ENCODE data around the gene ATP2A2.
"Not testable (repeated sequence)": the region's sequence is repeated elsewhere in the genome, so short reads cannot be mapped to it uniquely, and the experiment has no call there.

The ATP2A2 gene

DNA sequence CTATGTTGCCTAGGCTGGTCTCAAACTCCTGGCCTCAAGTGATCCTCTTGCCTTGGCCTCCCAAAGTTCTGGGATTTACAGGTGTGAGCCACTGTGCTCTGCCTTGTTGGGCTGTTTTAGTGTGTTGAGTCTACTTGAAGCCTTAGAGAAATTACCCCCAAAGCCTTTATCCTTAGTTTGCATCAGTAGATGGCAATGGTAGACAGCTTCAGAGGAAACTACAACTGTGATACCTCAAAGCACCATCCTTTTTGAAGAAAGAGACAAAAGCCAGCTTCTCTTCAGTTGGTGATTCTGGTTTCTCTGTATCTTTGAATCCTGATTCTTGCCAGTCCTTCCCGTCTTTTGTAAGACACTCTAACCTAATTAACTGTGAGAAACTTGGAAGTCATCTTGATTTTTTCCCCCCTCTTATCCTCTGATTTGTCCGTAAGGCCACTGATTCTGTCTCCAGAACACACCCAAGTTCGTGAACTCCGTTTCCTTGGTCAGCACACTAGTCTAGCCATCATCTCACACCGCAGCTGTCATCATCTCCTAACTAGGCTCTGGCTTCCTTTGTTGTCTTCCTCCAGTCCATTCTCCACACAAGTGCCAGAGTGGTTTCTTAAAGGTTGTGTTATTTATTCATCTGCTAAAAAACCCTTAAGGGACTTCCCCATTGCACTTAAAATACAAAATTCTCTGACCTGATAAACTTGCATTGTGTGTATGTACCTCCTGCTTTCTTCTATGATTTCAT, 20.2 kb downstream of the ATP2A2 start:
- no peak for DNase-seq

DNA sequence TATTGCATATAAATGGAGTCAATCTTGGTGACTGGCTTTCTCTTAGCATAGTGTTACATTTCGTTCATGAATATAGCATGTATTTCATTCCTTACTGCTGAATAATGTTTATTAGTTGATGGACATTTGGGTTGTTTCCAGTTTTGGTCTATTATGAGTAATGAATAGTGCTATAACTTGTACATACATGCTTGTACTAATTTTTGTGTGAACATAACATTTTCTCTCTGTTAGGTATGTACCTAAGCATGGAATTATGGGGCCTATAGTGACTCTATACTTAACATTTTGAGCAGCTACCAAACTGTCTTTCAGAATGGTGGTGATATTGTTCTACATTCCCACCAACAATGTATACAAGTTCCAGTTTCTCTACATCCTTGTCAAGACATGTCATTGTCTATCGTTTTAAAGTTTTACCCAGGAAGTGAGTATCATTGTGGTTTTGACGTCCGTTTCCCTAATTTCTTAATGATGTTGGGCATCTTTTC, 23.1 kb downstream of the ATP2A2 start:
- DNase-seq: no peak

DNA sequence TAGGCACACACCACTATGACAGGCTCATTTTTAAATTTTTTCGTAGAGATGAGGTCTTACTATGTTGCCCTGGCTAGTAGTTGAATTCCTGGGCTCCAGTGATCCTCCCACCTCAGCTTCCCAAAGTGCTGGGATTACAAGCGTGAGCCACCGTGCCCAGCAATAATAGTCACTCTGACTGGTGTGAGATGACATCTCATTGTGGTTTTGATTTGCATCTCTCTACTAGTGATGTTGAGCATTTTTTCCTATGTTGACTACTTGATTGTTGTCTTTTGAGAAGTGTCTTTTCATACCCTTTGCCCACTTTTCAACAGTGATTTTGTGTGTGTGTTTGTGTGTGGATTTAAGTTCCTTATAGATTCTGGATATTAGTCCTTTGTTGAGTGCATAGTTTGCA, 26.3 kb downstream of the ATP2A2 start:
- DNase-seq: no peak

DNA sequence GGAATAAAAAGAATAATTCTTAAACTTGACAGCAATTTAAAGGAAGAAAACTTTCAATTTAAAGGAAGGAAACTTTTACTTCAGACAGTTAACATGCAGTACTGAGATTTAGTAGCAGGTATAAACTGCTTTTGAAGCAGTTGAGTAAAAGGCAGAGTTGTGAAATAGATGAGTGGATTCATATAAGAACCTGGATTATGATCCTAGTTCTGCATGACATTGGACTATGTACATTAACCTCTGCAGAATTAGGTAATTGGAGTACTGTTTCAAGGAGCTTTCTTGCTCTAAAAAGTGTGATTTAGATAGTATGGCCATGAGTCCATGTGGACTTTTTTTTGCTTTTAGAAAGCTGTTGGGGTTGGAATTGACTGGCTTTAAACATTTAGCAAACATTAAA, 29.7 kb downstream of the ATP2A2 start:
- no peak for DNase-seq

DNA sequence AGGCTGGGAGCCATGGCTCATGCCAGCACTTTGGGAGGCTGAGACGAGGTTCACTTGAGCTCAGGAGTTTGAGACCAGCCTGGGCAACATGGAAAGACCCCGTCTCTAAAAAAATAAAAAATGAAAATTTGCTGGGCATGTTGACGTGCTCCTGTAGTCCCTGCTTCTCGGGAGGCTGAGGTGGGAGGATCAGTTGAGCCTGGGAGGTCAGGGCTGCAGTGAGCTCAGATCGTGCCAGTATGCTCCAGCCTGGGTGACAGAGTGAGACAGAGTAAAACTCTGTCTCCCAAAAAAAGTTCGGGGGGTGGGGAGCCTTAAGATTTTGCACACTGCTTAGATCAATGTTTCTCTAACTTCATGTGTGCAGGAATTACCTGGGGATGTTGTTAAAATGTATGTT, 30.9 kb downstream of the ATP2A2 start:
- no peak for DNase-seq

DNA sequence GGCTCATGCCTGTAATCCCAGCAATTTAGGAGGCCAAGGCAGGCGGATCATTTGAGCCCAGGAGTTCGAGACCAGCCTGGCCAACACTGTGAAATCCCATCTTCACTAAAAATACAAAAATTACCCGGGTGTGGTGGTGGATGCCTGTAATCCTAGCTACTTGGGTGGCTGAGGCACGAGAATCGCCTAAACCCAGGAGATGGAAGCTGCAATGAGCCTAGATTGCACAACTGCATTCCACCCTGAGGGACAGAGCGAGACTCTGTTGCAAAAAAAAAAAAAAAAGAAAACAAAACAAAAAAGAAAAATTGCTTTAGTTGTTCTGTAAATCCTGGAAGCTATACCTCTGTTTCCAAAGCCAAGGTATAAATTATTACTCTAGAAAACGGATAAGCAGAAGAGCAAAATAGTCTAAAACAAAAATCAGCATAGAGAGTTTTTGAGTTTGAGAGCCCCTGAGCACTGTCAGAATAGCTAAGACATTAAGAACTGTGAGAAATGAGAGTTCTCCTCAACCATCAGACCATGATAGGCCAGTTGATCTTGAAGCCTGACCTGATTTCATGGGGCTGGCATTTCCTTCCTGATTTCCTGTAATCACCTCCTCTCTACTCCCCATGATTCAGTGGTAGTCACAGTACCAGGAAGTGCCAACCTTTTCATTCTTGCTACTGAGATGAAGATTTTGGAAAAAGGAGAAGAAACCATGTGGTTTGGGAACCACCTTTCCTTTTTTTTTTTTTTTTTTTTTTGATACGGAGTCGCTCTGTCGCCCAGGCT, 31.7 kb downstream of the ATP2A2 start:
- DNase-seq: no peak

DNA sequence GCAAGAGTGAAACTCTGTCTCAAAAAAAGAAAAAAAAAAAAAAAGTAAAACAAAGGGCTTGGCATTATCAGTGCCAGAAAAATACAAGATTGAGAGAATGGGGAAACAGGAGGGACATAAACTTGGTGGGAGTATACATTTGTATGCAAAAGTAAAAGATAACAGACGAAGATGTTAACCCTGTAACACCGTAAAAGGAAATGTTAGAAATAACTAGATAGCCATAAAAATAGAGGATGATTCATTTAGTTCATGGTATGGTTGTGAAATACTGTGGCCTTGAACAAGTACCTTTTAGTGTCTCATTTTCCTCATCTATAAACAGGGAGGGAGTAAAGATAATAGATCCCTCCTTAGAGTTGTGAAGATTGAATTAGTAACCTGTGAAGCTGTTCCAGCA, 33.3 kb downstream of the ATP2A2 start:
- DNase-seq: no peak

DNA sequence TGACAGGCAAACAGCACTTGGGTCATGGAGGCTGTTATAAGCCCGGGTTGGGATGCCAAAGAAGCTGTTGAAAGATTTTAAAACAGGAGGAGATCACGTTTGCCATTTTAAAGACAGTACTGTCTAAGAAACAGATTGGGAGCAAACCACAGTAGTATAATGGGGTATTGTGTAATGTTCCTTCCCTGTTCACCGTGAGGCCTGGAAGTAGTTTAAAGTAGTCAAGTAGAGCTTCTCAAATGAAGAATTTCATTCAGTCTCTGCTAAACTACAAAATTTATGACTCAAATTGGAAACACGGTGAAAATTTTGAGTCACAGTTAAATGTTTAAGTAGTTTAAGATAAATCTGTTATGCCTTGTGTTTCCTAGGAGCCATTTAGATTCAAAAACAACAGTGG, 35.8 kb downstream of the ATP2A2 start:
- no peak for DNase-seq

DNA sequence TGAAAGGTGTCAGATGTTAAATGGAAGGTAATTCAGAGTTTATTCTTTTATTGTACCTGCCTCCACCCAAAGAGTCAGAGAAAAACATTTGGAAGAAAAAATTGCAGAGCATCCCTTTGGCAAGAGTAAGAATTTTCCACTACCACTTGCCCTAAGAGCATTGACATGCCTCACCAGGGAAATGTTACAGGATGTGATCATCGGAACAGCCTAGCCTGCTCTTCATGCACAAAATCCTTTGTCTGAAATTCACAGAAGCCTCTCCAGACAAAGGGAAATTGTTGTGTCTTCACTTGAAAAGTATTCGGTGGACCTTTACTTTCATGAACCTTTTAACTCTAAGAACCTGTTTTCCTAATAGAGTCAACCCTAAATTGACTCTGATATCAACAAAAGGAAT, 36.9 kb downstream of the ATP2A2 start:
- no peak for DNase-seq

DNA sequence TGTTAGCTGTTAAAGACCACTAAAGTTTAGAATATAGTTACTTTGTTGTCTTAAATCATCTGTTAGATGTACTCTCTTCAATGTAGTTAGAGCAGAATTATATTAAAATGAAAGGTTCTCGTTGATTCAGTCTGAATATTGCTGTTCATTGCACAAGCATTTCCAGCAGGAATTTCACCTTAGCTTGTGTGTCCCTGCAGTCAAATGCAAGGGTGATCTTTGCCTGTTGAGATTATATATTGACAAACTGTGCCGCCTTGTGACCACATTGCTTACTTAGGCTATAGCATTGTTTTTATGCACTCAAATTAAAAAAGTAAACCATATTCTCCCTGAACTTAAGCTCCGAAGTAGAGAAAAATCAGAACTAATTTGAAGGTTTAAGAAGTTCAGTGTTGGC, 39.5 kb downstream of the ATP2A2 start:
- no peak for DNase-seq

DNA sequence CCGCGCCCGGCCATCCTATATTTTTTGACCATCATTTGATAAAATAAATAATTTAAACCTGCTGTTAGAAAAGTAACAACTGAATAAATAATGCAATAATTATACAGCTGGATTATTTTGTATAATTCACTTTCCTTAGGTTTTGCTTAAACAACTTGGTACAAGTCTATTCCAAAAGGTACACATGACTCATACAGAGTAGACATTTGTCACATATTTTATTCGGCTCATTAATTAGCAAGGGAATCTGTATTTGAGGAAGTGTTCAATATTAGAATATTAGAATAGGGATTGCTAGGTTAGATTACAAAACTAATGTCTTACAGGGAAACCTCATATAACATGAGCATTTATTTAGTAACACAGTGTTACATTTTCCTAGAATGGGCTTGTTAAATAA, 48.7 kb downstream of the ATP2A2 start:
- no peak for DNase-seq

DNA sequence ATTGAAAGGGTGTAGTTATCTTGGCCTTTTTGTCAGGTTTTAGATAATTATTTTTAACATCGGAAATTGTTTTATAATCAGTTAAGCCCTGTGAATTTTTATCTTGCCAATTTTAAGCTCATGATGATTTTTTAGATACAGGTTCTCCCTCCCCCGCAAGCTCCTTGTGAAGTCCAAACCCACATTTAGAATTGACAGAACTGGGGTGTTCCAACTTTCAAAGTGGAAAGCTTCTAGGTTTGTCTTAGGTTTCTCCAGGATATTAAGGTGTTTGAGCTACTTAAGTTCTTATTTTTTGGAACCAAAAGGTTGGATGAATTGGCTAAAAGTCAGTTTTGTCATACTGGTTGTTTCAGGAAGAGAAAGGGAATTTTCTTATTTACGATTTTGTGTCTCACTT, 49.1 kb downstream of the ATP2A2 start:
- no peak for DNase-seq

DNA sequence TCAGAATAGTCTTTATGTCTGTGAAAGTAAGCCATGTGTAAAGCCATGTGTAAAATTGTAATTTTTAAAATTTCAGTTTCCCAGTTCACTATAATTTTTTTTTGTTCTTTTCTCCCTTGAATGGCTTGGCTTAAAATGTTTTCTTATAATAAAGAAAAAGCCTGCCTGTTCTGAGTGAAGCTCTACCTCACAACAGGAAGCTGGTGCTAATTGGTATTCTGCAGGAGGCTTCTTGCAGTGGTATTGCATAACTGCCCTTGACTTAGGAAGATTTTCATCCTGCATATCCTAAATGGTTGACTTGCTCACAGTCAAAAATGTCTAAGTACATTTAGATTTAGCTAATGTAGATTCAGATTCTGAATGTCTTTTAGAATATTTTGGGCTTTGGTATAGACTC, 49.5 kb downstream of the ATP2A2 start:
- no peak for DNase-seq

DNA sequence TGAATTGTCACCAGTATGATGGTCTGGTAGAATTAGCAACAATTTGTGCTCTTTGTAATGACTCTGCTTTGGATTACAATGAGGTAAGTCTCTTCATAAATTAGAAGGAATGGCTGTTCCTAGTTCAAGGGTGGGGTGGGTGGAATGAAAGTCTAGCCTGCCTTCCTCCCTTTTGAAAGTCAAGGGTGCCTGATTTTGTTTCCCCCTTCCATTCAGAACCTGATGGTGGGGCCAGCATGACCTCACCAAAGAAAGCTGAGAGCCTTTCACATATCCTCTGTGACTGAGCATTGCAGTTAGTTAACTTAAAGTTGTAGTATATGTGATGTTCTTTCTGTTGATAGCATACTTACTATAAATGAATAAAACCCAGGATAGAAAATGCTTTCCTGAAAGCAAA, 52.2 kb downstream of the ATP2A2 start:
- no peak for DNase-seq

DNA sequence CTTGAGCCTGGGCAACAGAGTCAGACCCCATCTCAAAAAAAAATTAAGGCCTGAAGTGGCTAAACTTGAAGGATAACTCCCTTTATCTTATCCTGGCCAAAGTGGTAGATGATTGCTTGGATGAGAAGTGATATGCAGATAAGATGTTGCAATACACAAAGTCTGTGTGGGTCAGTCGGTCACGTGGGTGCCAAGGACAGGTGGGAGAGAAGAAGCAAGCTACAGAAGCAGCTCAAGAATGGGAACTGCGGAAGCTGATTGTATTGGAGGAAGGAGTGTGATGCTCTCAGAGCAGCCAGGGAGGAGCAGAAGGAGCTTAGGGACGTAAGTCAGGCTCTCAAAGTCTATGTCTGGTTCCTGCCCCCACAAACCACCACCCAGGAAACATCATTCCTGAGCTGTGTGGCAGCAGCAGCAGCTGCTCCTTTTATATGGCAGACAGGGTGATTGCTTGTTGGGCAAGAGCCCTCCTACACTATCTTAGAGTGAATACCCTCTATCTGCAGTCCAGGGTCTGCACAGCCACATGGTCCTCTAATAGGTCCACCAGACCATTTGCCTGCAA, 54.5 kb downstream of the ATP2A2 start:
- no peak for DNase-seq

DNA sequence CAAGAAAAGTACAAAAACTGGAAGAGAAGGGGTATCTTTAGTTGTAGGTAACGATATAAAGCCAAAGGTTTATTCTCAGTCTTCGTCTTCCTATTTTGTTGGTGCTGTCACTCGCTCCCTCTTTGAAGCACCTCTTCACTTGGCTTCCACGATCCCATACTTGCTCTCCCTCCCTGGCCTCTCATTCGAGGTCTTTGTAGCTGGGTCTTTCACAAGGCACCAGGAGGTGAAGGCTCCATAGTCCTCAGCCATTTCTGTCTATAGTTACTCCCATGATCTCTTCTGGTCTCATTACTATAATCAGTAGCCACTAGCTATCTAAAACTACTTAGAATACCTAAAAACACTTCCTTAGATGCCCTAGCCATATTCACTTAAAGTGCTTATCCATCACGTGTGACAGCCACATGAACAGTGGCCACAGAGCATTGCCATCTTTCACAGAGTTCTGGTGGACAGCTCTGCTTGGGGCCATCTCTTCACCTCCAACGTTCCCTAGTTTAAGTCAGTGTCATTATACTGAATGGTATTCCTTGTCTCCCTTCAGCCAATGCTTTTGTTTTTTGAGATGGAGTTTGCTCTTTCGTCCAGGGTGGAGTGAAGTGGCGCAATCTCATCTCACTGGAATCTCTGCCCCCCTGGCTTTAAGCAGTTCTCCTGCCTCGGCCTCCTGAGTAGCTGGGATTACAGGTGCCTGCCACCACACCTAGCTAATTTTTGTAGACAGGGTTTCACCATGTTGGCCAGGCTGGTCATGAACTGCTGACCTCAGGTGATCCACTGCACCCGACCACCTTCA, 57.1 kb downstream of the ATP2A2 start:
- DNase-seq: no peak

DNA sequence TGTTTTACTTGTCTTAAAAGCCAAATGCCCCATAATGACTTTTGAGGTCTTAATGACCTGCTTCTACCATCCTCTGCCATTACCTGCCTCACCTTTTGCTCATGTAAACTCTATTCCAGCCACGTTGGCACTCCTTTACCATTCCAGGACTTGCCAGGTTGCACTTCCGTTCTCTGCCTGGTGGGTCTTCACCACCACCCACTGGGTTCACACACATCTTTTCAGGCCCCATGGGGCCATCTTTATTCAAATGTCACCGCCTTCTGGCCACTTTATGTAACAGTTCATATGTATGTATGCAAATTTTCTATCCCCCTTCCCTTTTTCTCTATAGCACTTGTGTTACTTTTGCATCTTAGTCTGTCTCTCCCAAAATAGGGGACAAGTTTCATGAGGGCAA, 57.7 kb downstream of the ATP2A2 start:
- no peak for DNase-seq

DNA sequence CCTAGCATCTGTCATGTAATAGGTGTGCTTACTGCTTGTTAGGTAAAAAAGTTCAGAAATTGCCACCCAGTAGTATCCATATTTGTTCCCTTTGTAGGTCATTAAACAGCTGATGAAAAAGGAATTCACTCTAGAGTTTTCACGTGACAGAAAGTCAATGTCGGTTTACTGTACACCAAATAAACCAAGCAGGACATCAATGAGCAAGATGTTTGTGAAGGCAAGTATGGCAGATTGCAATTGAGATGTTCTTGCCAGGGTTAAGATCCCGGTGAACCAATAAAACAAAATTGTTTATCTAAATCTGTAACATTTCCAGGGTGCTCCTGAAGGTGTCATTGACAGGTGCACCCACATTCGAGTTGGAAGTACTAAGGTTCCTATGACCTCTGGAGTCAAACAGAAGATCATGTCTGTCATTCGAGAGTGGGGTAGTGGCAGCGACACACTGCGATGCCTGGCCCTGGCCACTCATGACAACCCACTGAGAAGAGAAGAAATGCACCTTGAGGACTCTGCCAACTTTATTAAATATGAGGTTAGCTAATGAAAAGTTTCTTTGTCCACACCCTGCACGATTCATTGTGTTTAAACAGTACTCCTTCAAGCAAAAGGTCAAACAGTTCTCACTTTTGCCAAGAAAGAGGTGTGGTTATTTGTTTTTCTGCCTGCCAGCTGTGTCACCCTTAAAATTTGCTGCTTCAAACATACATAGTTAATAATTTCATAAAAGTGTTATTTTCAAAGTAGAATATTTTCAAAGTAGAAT, 58.3 kb downstream of the ATP2A2 start:
- no peak for DNase-seq

DNA sequence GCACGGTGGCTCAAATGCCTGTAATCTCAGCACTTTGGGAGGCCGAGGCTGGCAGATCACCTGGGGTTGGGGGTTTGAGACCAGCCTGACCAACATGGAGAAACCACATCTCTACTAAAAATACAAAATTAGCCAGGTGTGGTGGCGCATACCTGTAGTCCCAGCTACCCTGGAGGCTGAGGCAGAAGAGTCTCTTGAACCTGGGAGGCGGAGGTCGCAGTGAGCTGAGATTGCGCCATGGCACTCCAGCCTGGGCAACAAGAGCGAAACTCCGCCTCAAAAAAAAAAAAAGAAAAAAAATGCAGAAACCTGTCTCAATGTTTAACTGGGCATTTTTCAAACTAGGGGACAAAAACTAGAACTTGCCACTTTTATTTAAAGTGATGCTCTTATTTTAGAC, 59.2 kb downstream of the ATP2A2 start:
- not testable (repeated sequence) for DNase-seq

DNA sequence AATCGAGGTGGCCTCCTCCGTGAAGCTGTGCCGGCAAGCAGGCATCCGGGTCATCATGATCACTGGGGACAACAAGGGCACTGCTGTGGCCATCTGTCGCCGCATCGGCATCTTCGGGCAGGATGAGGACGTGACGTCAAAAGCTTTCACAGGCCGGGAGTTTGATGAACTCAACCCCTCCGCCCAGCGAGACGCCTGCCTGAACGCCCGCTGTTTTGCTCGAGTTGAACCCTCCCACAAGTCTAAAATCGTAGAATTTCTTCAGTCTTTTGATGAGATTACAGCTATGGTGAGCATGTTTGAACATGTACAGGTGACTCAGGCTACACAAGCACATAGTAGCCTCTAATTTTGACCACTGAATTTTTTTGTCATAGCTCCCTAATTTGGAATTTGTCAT, 59.7 kb downstream of the ATP2A2 start:
- DNase-seq: no peak

DNA sequence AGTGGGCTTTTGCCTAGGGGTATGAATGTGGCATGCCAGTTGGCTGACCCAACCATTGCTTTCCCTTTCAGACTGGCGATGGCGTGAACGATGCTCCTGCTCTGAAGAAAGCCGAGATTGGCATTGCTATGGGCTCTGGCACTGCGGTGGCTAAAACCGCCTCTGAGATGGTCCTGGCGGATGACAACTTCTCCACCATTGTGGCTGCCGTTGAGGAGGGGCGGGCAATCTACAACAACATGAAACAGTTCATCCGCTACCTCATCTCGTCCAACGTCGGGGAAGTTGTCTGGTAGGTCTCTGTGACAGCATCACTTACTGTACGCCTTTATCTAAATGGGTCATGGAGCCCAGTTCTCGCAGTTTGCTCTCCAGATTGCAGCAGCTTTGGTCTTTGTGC, 61.1 kb downstream of the ATP2A2 start:
- no peak for DNase-seq

DNA sequence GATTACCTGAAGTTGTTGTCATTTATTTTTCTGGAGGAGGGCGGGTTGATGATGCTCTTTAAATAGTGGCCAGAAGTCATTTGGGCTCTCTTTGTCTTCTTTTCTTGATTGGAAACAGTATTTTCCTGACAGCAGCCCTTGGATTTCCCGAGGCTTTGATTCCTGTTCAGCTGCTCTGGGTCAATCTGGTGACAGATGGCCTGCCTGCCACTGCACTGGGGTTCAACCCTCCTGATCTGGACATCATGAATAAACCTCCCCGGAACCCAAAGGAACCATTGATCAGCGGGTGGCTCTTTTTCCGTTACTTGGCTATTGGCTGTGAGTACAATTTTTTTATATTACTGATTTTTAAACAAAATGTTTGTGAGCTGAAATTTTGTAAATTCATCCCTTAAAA, 62.1 kb downstream of the ATP2A2 start:
- no peak for DNase-seq

Data from cortex of kidney (tissue), 1 donor.